ENCODE data around the gene CBFA2T2.
"Not testable (repeated sequence)": the region's sequence is repeated elsewhere in the genome, so short reads cannot be mapped to it uniquely, and the experiment has no call there.

The CBFA2T2 gene

DNA sequence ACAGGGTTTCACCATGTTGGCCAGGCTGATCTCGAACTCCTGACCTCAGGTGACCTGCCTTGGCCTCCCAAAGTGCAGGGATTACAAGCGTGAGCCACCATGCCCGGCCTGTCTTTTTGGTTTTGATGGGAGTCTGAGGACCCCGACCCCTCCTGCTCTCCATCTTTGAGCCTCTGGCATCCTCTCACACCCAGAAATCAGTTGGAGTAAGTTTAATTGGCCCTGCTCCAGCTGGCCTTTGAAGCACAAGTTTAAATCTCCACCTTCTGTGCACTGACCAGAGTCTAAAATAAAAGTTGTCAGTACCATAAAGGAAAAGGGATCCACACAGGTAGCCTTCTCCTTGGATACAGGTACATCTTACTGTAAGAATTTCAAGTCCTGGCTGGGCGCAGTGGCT lies 156.3 kb downstream of the CBFA2T2 start:
- Histone ChIP-seq H2AK5ac (ENCODE audit: low read length) (no peak overlapping the region), H4K91ac (ENCODE audit: low read depth, low read length) (no peak overlapping the region), H2BK12ac (ENCODE audit: low read length) (no peak overlapping the region), H3K9ac (ENCODE audit: low read length) (no peak overlapping the region), H3K14ac (ENCODE audit: low read length) (no peak overlapping the region), H2AFZ (ENCODE audit: insufficient read depth, low read length, poor library complexity) (no peak overlapping the region), H3K23ac (ENCODE audit: low read length) (no peak overlapping the region), H3K9me3 (ENCODE audit: insufficient read depth, low read depth, low read length) (no peaks in the 10 kb centered on the region), H2BK5ac (ENCODE audit: low read depth, low read length, poor library complexity) (no peak overlapping the region), H3K79me2 (ENCODE audit: control insufficient read depth, insufficient read depth, low read length, poor library complexity) (no peaks in the 10 kb centered on the region), H3K36me3 (ENCODE audit: control insufficient read depth in 1 of 2, insufficient read depth in 2 of 2, low read length in 2 of 2) (peaks cover 19 to 20% of the 10 kb centered on the region in 2 experiments), H4K8ac (ENCODE audit: low read depth, low read length) (no peak overlapping the region), H3K4me2 (ENCODE audit: low read length) (no peak overlapping the region), H3K27me3 (ENCODE audit: insufficient read depth, low read length) (no peaks in the 10 kb centered on the region), H3K4me1 (ENCODE audit: control insufficient read depth in 1 of 2, insufficient read depth in 2 of 2, low read length in 2 of 2) (peaks cover 0 to 2% of the 10 kb centered on the region in 2 experiments), H3K4me3 (ENCODE audit: low read depth, low read length) (no peak overlapping the region), H2BK120ac (ENCODE audit: insufficient read depth, low read length, poor library complexity) (no peak overlapping the region), H4K12ac (ENCODE audit: low read depth, low read length) (no peak overlapping the region), H3K4ac (ENCODE audit: low read depth, low read length) (no peak overlapping the region), H3K18ac (ENCODE audit: low read length) (no peak overlapping the region), H3K27ac (ENCODE audit: low read depth, low read length) (no peak overlapping the region), H3K79me1 (ENCODE audit: low read length) (no peaks in the 10 kb centered on the region)
- no peak for DNase-seq
- WGBS (ENCODE audit: extremely low coverage, insufficient coverage, insufficient read length), result no CpG with 5 or more reads among the region's 5 CpGs

DNA sequence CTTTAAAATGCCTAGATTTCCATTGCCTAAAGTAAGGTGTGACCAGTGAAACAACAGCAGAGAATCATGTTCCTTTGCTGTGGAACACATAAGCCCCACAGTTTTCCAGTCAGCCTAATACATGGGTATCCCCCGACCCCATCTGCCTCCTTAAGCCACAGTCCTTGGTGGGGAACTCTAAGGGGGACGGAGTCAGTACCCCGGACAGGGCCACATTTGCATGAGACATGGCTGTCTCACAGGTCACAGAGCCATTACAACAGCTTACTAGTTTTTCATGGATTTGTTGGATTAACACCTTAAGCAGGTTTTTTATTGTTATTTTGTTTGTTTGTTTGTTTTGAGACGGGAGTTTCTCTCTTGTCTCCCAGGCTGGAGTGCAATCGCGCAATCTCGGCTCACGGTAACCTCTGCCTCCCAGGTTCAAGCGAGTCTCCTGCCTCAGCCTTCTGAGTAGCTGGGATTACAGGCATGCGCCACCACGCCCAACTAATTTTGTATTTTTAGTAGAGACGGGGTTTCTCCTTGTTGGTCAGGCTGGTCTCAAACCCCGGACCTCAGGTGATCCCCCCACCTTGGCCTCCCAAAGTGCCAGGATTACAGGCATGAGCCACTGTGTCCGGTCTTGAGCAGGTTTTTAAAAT lies 157.2 kb downstream of the CBFA2T2 start:
- H3K36me3 ChIP-seq (ENCODE audit: control insufficient read depth in 1 of 2, insufficient read depth in 2 of 2, low read length in 2 of 2), result peaks cover 16 to 17% of the 10 kb centered on the region in 2 experiments
- not testable (repeated sequence) for H4K91ac ChIP-seq (ENCODE audit: low read depth, low read length); H2AK5ac ChIP-seq (ENCODE audit: low read length); H3K4me3 ChIP-seq (ENCODE audit: low read depth, low read length); DNase-seq; H3K4ac ChIP-seq (ENCODE audit: low read depth, low read length); H4K8ac ChIP-seq (ENCODE audit: low read depth, low read length); H3K4me2 ChIP-seq (ENCODE audit: low read length); H3K27me3 ChIP-seq (ENCODE audit: insufficient read depth, low read length); H2BK5ac ChIP-seq (ENCODE audit: low read depth, low read length, poor library complexity); H3K4me1 ChIP-seq (ENCODE audit: control insufficient read depth in 1 of 2, insufficient read depth in 2 of 2, low read length in 2 of 2); H3K9ac ChIP-seq (ENCODE audit: low read length); H2BK12ac ChIP-seq (ENCODE audit: low read length); H2BK120ac ChIP-seq (ENCODE audit: insufficient read depth, low read length, poor library complexity); H3K79me2 ChIP-seq (ENCODE audit: control insufficient read depth, insufficient read depth, low read length, poor library complexity); H3K27ac ChIP-seq (ENCODE audit: low read depth, low read length); H3K14ac ChIP-seq (ENCODE audit: low read length); H3K23ac ChIP-seq (ENCODE audit: low read length); H4K12ac ChIP-seq (ENCODE audit: low read depth, low read length); H3K18ac ChIP-seq (ENCODE audit: low read length); H3K79me1 ChIP-seq (ENCODE audit: low read length); H3K9me3 ChIP-seq (ENCODE audit: insufficient read depth, low read depth, low read length); H2AFZ ChIP-seq (ENCODE audit: insufficient read depth, low read length, poor library complexity)
- no CpG with 5 or more reads among the region's 14 CpGs for WGBS (ENCODE audit: extremely low coverage, insufficient coverage, insufficient read length)

DNA sequence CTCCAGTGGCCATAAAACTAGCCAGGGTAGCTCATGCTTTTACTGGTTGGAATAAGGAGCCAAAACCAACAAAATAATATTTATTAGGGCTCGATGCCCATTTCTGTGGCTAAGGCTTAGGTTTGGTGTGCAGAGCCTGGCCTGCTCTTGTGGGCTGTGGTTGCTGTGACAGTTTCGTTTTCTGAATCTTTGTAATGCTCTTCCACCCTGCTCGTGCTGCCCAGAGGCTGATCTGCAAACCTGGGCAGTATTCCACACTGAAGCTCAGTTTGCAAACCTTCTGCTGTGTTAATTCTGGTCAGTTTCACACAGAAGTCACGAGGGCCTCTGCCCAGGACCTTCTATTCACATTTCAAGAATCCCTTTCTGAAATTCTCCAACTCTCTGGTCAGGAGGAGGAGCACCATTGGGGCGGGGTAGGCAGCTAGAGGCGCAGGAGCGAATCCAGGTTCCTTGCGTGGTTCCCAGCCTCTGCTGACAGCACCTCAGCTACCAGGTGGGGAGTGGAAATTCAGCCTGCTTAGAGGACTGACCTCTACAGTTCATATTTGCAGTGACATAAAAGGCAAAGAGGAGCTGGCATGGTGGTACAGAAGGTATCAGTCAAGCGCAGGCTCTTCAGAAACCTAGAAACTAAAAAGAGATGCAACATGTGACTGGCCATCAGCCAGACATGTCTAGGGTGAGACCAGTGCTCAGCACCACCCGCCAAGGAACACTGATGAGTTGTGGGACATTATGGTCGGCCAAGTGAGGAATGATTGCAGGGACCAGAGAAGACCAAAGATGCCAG lies 157.9 kb downstream of the CBFA2T2 start:
- H2AK5ac ChIP-seq (ENCODE audit: low read length), result no peak overlapping the region
- H2BK120ac ChIP-seq (ENCODE audit: insufficient read depth, low read length, poor library complexity), result no peak overlapping the region
- no peaks in the 10 kb centered on the region for H3K79me2 ChIP-seq (ENCODE audit: control insufficient read depth, insufficient read depth, low read length, poor library complexity)
- H3K4me1 ChIP-seq (ENCODE audit: control insufficient read depth in 1 of 2, insufficient read depth in 2 of 2, low read length in 2 of 2), result peaks cover 0 to 2% of the 10 kb centered on the region in 2 experiments
- H4K8ac ChIP-seq (ENCODE audit: low read depth, low read length), result no peak overlapping the region
- H3K27ac ChIP-seq (ENCODE audit: low read depth, low read length), result no peak overlapping the region
- H4K91ac ChIP-seq (ENCODE audit: low read depth, low read length), result no peak overlapping the region
- no peak overlapping the region for H2BK5ac ChIP-seq (ENCODE audit: low read depth, low read length, poor library complexity)
- H2BK12ac ChIP-seq (ENCODE audit: low read length), result no peak overlapping the region
- H3K18ac ChIP-seq (ENCODE audit: low read length), result no peak overlapping the region
- no peaks in the 10 kb centered on the region for H3K9me3 ChIP-seq (ENCODE audit: insufficient read depth, low read depth, low read length)
- WGBS (ENCODE audit: extremely low coverage, insufficient coverage, insufficient read length), result no CpG with 5 or more reads among the region's 11 CpGs
- H3K36me3 ChIP-seq (ENCODE audit: control insufficient read depth in 1 of 2, insufficient read depth in 2 of 2, low read length in 2 of 2), result peaks cover 13 to 17% of the 10 kb centered on the region in 2 experiments
- H3K4me3 ChIP-seq (ENCODE audit: low read depth, low read length), result no peak overlapping the region
- H2AFZ ChIP-seq (ENCODE audit: insufficient read depth, low read length, poor library complexity), result no peak overlapping the region
- H3K27me3 ChIP-seq (ENCODE audit: insufficient read depth, low read length), result no peaks in the 10 kb centered on the region
- H4K12ac ChIP-seq (ENCODE audit: low read depth, low read length), result no peak overlapping the region
- H3K4me2 ChIP-seq (ENCODE audit: low read length), result no peak overlapping the region
- DNase-seq, result no peak
- H3K79me1 ChIP-seq (ENCODE audit: low read length), result no peaks in the 10 kb centered on the region
- no peak overlapping the region for H3K23ac ChIP-seq (ENCODE audit: low read length)
- no peak overlapping the region for H3K14ac ChIP-seq (ENCODE audit: low read length)
- no peak overlapping the region for H3K4ac ChIP-seq (ENCODE audit: low read depth, low read length)
- no peak overlapping the region for H3K9ac ChIP-seq (ENCODE audit: low read length)

DNA sequence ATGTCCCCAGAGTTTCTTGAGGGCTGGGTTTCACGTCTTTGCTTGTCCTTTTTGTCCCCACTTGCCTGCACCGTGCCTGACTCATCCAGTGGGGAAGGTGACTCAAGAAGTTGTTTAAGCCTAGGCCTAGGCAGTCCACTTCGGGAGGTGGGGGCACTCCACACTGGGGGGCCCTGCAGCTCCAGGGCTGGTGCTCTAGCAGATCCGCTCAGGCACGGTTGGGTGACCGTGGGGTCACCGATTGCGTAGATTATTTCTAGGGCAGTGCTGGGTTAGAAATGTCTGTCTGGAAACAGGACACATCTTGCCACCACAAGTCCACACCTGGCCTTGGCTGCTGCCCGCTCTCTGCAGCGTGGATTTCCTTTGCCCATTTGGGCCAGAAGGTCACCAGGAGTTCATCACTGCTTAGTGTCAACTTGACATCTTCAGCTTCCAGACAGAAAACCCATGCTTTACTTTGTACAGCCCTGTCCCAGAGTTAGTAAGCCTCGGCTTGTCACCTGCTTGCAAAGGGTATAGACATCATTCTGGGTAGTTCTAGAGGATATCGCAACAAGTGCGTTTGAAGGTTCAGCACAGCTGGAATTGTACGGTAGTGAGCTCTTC lies 158.6 kb downstream of the CBFA2T2 start:
- H4K91ac ChIP-seq (ENCODE audit: low read depth, low read length), result no peak overlapping the region
- no peak overlapping the region for H2AK5ac ChIP-seq (ENCODE audit: low read length)
- H3K4me1 ChIP-seq (ENCODE audit: control insufficient read depth in 1 of 2, insufficient read depth in 2 of 2, low read length in 2 of 2), result peaks cover 0 to 2% of the 10 kb centered on the region in 2 experiments
- no peak overlapping the region for H3K27ac ChIP-seq (ENCODE audit: low read depth, low read length)
- H4K8ac ChIP-seq (ENCODE audit: low read depth, low read length), result no peak overlapping the region
- H3K14ac ChIP-seq (ENCODE audit: low read length), result no peak overlapping the region
- no peak overlapping the region for H3K4ac ChIP-seq (ENCODE audit: low read depth, low read length)
- no peaks in the 10 kb centered on the region for H3K79me1 ChIP-seq (ENCODE audit: low read length)
- no peaks in the 10 kb centered on the region for H3K9me3 ChIP-seq (ENCODE audit: insufficient read depth, low read depth, low read length)
- H2AFZ ChIP-seq (ENCODE audit: insufficient read depth, low read length, poor library complexity), result no peak overlapping the region
- peak overlapping the region; percentile 59 for H3K9ac ChIP-seq (ENCODE audit: low read length)
- H2BK120ac ChIP-seq (ENCODE audit: insufficient read depth, low read length, poor library complexity), result no peak overlapping the region
- H3K18ac ChIP-seq (ENCODE audit: low read length), result no peak overlapping the region
- H3K4me2 ChIP-seq (ENCODE audit: low read length), result no peak overlapping the region
- no peak overlapping the region for H4K12ac ChIP-seq (ENCODE audit: low read depth, low read length)
- H2BK12ac ChIP-seq (ENCODE audit: low read length), result no peak overlapping the region
- H3K27me3 ChIP-seq (ENCODE audit: insufficient read depth, low read length), result no peaks in the 10 kb centered on the region
- no peak overlapping the region for H3K4me3 ChIP-seq (ENCODE audit: low read depth, low read length)
- WGBS (ENCODE audit: extremely low coverage, insufficient coverage, insufficient read length), result no CpG with 5 or more reads among the region's 14 CpGs
- H3K79me2 ChIP-seq (ENCODE audit: control insufficient read depth, insufficient read depth, low read length, poor library complexity), result no peaks in the 10 kb centered on the region
- no peak overlapping the region for H3K23ac ChIP-seq (ENCODE audit: low read length)
- H3K36me3 ChIP-seq (ENCODE audit: control insufficient read depth in 1 of 2, insufficient read depth in 2 of 2, low read length in 2 of 2), result peaks cover 13 to 17% of the 10 kb centered on the region in 2 experiments
- H2BK5ac ChIP-seq (ENCODE audit: low read depth, low read length, poor library complexity), result no peak overlapping the region
- no peak for DNase-seq

All from trophoblast cell (in vitro differentiated cells and primary cell).